Measurements from ENCODE around the gene CBFA2T3.

CBFA2T3 gene

GRCh38 chr16:88835818-88836217 is 141.2 kb downstream of the CBFA2T3 start:
- TF ChIP-seq TAF1 (IDR thresholded peaks at IDR 0.05; ENCODE audit: borderline replicate concordance, insufficient read depth, low read length) = no peak
- no peak for TF ChIP-seq FOXP2 (optimal IDR thresholded peaks at IDR 0.05; ENCODE audit: borderline replicate concordance, extremely low read depth, extremely low read length, insufficient read depth)
- no peak for TF ChIP-seq POLR2AphosphoS5 (IDR thresholded peaks at IDR 0.05; ENCODE audit: low read depth, low read length)
- TF ChIP-seq SIN3A (IDR thresholded peaks at IDR 0.05; ENCODE audit: borderline replicate concordance, insufficient read depth, low read length) = no peak
- no peak for TF ChIP-seq REST (IDR thresholded peaks at IDR 0.05; ENCODE audit: insufficient read depth in 1 of 2, low read depth in 2 of 2, low read length in 2 of 2)

GRCh38 chr16:88835383-88835782 is 141.6 kb downstream of the CBFA2T3 start:
- TF ChIP-seq FOXP2 (optimal IDR thresholded peaks at IDR 0.05; ENCODE audit: borderline replicate concordance, extremely low read depth, extremely low read length, insufficient read depth) (no peak), POLR2AphosphoS5 (IDR thresholded peaks at IDR 0.05; ENCODE audit: low read depth, low read length) (no peak), TAF1 (IDR thresholded peaks at IDR 0.05; ENCODE audit: borderline replicate concordance, insufficient read depth, low read length) (no peak), REST (IDR thresholded peaks at IDR 0.05; ENCODE audit: insufficient read depth in 1 of 2, low read depth in 2 of 2, low read length in 2 of 2) (no peak), SIN3A (IDR thresholded peaks at IDR 0.05; ENCODE audit: borderline replicate concordance, insufficient read depth, low read length) (no peak)

DNA sequence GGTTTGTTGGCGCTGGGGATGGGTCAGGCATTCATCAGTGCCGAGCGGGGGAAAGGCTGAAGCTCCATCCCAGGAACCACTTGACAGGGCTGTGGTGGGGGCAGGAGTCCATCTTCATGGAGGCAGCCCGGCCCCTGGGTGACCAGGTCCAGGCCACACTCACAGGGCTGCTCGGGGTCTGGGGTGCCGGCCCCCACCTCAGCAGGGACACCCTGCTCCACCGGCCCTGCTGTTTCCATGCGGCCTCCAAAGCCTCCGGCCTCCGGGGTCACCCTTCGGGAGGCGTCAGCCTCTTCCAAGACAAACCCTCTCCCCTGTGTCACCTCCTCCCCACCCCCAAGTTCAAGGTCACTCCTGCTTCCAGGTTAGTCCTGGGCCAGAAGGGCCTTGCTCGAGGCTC is 142.3 kb downstream of the CBFA2T3 start:
- TF ChIP-seq SIN3A (IDR thresholded peaks at IDR 0.05; ENCODE audit: borderline replicate concordance, insufficient read depth, low read length) (no peak), POLR2AphosphoS5 (IDR thresholded peaks at IDR 0.05; ENCODE audit: low read depth, low read length) (no peak), TAF1 (IDR thresholded peaks at IDR 0.05; ENCODE audit: borderline replicate concordance, insufficient read depth, low read length) (no peak), REST (IDR thresholded peaks at IDR 0.05; ENCODE audit: insufficient read depth in 1 of 2, low read depth in 2 of 2, low read length in 2 of 2) (no peak), FOXP2 (optimal IDR thresholded peaks at IDR 0.05; ENCODE audit: borderline replicate concordance, extremely low read depth, extremely low read length, insufficient read depth) (no peak)

DNA sequence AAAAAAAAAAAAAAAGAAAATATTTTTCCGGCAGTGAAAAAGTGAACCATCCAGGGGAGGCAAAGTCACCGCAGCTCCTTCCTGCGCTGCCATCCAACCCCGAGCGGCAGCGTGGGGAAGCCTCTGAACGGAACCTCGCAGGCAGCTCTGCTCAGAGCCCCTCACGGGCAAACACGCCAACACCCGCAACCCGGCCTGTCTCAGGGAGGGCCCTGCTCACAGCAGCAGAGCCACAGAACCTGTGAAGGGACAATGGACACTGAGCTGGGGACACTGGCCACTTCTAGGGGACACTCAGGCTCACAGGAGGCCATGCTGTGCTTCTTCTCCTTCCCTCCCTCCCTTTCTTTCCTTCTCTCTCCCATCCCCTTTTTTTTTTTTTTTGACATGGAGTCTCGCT is 143.9 kb downstream of the CBFA2T3 start:
- TF ChIP-seq REST (IDR thresholded peaks at IDR 0.05; ENCODE audit: insufficient read depth in 1 of 2, low read depth in 2 of 2, low read length in 2 of 2) = no peak
- TF ChIP-seq FOXP2 (optimal IDR thresholded peaks at IDR 0.05; ENCODE audit: borderline replicate concordance, extremely low read depth, extremely low read length, insufficient read depth) = no peak
- no peak for TF ChIP-seq SIN3A (IDR thresholded peaks at IDR 0.05; ENCODE audit: borderline replicate concordance, insufficient read depth, low read length)
- TF ChIP-seq POLR2AphosphoS5 (IDR thresholded peaks at IDR 0.05; ENCODE audit: low read depth, low read length) = no peak
- TF ChIP-seq TAF1 (IDR thresholded peaks at IDR 0.05; ENCODE audit: borderline replicate concordance, insufficient read depth, low read length) = no peak

DNA sequence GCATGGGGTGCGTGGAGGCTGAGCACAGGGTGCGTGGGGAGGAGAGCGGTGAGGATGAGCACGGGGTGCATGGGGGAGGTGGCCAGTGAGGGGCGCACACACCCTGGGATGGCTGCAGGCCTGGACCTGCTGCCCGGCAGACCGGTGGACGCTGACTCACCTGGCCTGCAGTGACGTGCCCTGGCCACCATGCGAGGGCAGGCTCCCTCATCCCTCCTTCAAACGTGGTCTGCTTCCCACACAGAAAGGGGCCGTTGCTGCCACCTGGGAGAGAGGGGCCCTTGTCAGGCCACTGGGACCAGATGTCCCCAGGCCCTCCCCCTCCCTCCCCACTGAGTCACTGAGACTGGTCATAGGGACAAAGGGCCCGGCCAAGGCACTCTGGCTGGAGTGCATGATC is 145.2 kb downstream of the CBFA2T3 start:
- TF ChIP-seq REST (IDR thresholded peaks at IDR 0.05; ENCODE audit: insufficient read depth in 1 of 2, low read depth in 2 of 2, low read length in 2 of 2) (no peak), FOXP2 (optimal IDR thresholded peaks at IDR 0.05; ENCODE audit: borderline replicate concordance, extremely low read depth, extremely low read length, insufficient read depth) (no peak), POLR2AphosphoS5 (IDR thresholded peaks at IDR 0.05; ENCODE audit: low read depth, low read length) (no peak), TAF1 (IDR thresholded peaks at IDR 0.05; ENCODE audit: borderline replicate concordance, insufficient read depth, low read length) (no peak), SIN3A (IDR thresholded peaks at IDR 0.05; ENCODE audit: borderline replicate concordance, insufficient read depth, low read length) (no peak)
